Nephron progenitor cell (in vitro differentiated cells): ENCODE results near the gene ASXL1.

ENCODE experiments used
- DNase-seq: peaks from one replicate; pipeline ENCODE4 v3.0.0; 2021
- H3K27ac Mint-ChIP-seq: 2 replicates; pipeline ENCODE4 v1.8.0; 2021; ENCODE audit warnings: mild to moderate bottlenecking, moderate library complexity, mixed read lengths
- H3K27me3 Mint-ChIP-seq: 2 replicates; pipeline ENCODE4 v1.8.0; 2021; ENCODE audit warnings: mild to moderate bottlenecking, low read depth, mixed read lengths; ENCODE audit not compliant: poor library complexity
- H3K36me3 Mint-ChIP-seq: 2 replicates; pipeline ENCODE4 v1.8.0; 2021; ENCODE audit warnings: low read depth, mixed read lengths
- H3K4me1 Mint-ChIP-seq: 2 replicates; pipeline ENCODE4 v1.8.0; 2021; ENCODE audit warnings: mixed read lengths
- H3K4me3 Mint-ChIP-seq: 2 replicates; pipeline ENCODE4 v1.8.0; 2021; ENCODE audit warnings: mild to moderate bottlenecking, moderate library complexity, mixed read lengths
- H3K9me3 Mint-ChIP-seq: 2 replicates; pipeline ENCODE4 v1.8.0; 2021; ENCODE audit warnings: mild to moderate bottlenecking, moderate library complexity, mixed read lengths
- TF ChIP-seq, protein P1 (sequence below): fragments of 200-600 bp; sonication (generic); IDR thresholded peaks from 2 replicates; pipeline ENCODE4 v1.5.0; 2021; ENCODE audit warnings: antibody characterized with exemption

The ASXL1 gene

DNA sequence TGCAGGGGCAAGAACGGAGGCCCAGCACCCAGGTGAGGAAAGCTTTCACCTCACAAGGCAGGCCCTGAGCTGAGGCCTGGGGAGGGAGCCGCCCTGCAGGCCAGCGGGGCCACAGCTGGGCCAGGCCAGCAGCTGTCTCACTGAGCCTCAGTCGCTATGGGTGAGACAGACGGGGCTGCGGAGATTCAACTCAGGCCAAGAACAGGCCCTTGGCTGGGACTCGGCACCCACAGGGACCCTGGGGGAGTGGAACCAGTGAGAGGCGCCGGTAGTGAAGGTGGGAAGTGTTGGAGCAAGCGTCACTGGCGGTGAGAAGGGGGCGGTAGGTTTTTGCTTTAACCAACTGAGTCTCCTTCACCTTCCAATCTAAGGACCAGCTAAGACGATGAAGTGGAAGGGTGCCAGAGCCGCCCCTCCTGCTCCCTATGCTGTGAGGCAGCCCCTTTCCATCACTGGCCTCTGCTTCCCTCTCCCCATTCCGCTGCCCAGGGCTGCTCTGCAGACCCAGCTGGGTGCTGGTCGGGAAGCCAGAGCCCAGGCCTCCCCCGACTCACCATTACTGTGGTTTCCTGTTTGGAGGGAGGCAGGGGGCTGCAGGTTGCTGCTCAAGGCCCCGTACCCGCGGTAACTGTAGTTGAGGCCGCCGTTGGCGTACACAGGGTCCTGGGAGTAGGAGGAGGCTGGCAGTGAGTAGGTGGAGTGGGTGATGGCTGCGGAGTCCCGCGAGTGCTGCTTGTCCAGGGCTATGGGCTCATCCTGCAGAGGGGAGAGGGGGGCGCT is 93.7 kb downstream of the ASXL1 start:
- DNase-seq, result no peak
- Mint-ChIP-seq H3K27ac (peak overlapping the region; percentile 74), H3K36me3 (peaks cover 39% of the 10 kb centered on the region), H3K9me3 (no peaks in the 10 kb centered on the region), H3K27me3 (peaks cover 2% of the 10 kb centered on the region), H3K4me3 (no peak overlapping the region), H3K4me1 (peaks cover 44% of the 10 kb centered on the region)
- TF ChIP-seq, protein P1, sequence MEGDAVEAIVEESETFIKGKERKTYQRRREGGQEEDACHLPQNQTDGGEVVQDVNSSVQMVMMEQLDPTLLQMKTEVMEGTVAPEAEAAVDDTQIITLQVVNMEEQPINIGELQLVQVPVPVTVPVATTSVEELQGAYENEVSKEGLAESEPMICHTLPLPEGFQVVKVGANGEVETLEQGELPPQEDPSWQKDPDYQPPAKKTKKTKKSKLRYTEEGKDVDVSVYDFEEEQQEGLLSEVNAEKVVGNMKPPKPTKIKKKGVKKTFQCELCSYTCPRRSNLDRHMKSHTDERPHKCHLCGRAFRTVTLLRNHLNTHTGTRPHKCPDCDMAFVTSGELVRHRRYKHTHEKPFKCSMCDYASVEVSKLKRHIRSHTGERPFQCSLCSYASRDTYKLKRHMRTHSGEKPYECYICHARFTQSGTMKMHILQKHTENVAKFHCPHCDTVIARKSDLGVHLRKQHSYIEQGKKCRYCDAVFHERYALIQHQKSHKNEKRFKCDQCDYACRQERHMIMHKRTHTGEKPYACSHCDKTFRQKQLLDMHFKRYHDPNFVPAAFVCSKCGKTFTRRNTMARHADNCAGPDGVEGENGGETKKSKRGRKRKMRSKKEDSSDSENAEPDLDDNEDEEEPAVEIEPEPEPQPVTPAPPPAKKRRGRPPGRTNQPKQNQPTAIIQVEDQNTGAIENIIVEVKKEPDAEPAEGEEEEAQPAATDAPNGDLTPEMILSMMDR, result no peak

DNA sequence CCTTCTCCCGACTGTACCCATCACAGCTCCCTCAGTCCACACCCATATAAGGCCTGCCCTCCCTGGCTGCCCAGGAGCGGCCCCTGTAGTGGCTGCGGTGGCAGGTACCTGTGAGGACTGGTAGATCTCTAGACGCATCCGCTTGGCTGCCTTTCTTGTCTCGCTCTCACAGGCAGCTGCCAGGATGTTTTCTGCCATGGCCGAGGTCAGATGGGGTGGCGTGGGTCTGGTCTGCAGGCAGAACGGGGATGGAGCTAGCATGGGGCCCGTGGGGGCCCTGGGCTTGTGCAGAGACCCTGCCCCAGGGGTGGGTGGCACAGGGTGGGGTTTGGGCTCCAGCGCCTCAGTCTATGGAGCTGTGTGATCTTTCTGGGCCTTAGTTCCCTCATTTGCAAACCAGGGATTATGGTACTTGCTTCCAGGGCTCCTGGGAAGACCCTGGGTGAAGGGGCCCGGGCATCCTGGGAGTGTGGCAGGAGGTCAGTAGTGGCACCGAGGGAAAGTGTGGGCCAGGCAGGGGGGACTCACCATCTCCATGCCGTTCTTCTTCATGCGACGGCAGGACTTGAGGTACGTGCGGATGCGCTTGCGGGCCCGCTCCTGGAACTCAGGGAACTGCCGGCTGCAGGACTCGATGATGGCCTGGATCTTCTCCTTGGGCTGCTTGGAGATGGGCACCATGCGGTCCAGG is 94.8 kb downstream of the ASXL1 start:
- no peak for DNase-seq
- Mint-ChIP-seq H3K4me1 (peaks cover 46% of the 10 kb centered on the region), H3K36me3 (peaks cover 31% of the 10 kb centered on the region), H3K4me3 (no peak overlapping the region), H3K9me3 (no peaks in the 10 kb centered on the region), H3K27ac (peak overlapping the region; percentile 12), H3K27me3 (peaks cover 6% of the 10 kb centered on the region)
- TF ChIP-seq, protein P1, result no peak

DNA sequence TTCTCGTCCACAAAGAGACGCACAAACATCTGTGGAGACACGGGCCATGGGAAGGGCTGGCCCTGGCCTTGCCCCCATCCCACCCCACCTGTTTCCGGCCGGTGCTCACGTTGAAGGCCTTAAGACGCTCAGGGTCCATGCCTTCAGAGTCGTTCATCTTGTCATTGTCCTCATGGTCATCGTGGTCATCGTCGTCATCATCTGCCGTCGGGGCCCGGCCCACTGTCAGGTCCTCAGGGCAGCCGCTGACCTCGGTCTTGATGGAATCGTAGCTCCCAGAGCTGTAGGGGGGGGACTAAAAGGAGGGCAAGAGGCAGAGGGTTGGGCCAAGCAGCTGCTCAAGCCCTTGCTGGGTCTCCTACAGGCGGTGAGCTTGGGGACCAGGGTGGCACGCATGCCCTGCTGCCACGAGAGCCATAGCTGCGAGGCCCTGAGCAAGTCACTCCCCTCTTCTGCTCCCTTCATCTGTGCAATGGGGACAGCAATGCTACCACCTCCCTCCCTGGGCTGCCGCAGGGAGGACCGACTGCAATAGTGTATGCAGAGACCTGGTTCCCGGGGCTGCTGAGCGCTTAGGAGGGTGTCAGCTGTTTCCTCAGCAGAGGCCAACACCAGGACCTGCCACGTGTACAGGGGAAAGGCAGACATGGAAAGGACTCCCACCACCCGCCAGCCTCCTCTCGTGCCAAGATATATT is 95.5 kb downstream of the ASXL1 start:
- Mint-ChIP-seq H3K9me3 (no peaks in the 10 kb centered on the region), H3K27me3 (peaks cover 8% of the 10 kb centered on the region), H3K4me1 (peaks cover 53% of the 10 kb centered on the region), H3K27ac (no peak overlapping the region), H3K4me3 (no peak overlapping the region), H3K36me3 (peaks cover 29% of the 10 kb centered on the region)
- TF ChIP-seq, protein P1, result no peak
- no peak for DNase-seq

DNA sequence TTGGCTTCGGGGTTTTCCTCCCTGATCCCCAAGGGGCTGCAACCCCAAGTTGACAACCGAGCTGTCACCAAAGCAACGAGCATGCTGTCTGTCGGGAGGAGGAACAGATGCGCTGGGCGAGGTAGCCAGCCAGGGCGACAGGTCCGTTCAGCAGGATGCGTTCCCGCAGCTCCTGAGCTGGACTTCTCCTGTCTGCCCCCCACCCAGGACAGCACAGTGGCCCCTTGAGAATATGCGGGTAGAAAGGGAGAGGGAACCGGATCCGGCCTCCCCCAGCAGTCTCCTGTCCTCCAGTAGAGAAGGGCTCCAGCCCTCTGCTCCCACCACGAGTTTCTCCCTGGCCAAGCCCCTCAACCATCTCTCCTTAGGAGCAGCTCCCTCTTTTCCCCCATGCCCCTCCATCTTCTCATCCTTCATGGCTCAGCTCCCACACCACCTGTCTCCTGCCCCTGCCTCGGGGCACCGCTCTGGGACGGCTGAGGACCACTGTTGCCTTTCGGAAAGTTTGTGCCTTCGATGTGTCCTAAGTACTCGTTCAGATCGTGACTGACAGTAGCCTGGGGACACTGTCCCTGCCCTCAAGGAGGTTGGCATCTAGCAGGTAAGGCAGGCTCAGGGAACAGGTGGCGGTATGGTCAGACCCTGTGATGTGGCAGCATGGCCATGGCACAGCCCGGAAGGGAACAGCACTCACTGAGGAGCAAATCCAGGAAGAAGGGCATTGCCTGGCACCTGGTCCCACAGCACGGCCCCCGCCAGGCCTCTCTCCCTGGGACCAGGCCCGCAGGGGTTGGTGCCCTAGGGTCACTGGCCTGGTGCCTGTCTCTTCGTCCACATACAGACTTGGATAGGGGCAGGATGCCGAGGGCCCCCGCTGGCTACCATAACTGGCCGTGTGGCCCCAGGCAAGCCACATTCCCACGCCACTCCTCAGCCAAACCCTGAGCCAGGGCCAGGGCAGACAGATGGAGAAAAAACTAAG is 96.3 kb downstream of the ASXL1 start:
- TF ChIP-seq, protein P1, result no peak
- no peak for DNase-seq
- H3K4me3 Mint-ChIP-seq, result no peak overlapping the region
- no peaks in the 10 kb centered on the region for H3K9me3 Mint-ChIP-seq
- H3K36me3 Mint-ChIP-seq, result peaks cover 25% of the 10 kb centered on the region
- H3K4me1 Mint-ChIP-seq, result peaks cover 54% of the 10 kb centered on the region
- peak overlapping the region; percentile 66 for H3K27ac Mint-ChIP-seq
- peaks cover 8% of the 10 kb centered on the region for H3K27me3 Mint-ChIP-seq

DNA sequence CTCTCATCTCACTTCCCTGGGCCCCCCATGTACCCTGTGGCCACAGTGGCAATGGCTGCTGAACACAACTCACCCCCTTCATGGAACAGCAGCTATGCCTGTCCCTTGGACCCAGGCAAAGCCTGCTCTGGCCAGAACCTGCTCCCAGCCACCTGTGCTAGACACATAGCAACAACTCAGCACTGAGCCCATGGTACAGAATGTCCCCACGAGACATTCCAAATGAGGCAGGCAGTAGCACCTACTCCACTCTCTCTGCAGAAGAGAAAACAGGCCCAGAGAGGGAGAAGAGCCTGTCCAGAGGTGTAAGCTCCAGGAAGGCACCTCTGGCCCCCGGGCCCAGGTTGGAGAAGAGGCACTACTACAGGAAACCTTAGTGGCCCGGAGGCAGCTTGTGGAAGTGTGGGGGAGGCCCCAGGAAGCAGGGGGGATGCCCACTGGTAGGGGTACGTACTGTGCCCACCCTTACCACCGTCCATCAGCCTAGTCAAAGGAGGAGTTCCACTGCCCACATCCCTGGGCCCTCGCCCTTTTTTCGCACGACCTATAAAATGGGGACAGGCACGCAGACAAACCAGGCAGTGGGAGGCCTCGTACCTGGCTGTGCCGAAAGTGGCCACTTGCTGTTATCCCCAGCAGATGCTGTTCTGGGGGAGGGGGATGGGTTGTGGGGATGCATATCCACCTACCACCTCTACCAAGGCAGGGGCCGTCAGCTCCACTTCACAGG is 97.2 kb downstream of the ASXL1 start:
- TF ChIP-seq, protein P1, result no peak
- no peak for DNase-seq
- Mint-ChIP-seq H3K36me3 (peaks cover 21% of the 10 kb centered on the region), H3K27me3 (peaks cover 6% of the 10 kb centered on the region), H3K9me3 (no peaks in the 10 kb centered on the region), H3K27ac (no peak overlapping the region), H3K4me1 (peaks cover 51% of the 10 kb centered on the region), H3K4me3 (no peak overlapping the region)
